Kidney (tissue), 14 donors: ENCODE measurements around the gene PCDHGB7. TPM values are rescaled to one million over a fixed set of nuclear protein-coding genes. Genes with fewer than 3 reads are reported as not detected.
"Not testable (repeated sequence)": the region's sequence is repeated elsewhere in the genome, so short reads cannot be mapped to it uniquely, and the experiment has no call there.

Experiments used
- DNase-seq, 5 donors: peaks; one replicate each; pipeline ENCODE4 v3.0.0-alpha.2; 2013 to 2020
- FAIRE-seq: peaks from 2 replicates; lab custom pipeline; 2012; peaks lifted over from hg19 to GRCh38; lab: Jason Lieb, UNC
- H3K27ac ChIP-seq, 2 donors: one replicate each; pipeline ENCODE4 v1.7.0; 2013; ENCODE audit warnings: low read depth in 2 of 2, low read length in 2 of 2, inconsistent platforms in 1 of 2
- H3K27me3 ChIP-seq: one replicate; pipeline ENCODE4 v1.7.1; 2013; ENCODE audit warnings: low read length, inconsistent platforms; ENCODE audit not compliant: control insufficient read depth, insufficient read depth
- H3K36me3 ChIP-seq, 3 donors: one replicate each; pipeline versions ENCODE4 v1.7.0 to v1.7.1; 2013; ENCODE audit warnings: low read length in 3 of 3, control low read depth in 1 of 3, inconsistent platforms in 1 of 3; ENCODE audit not compliant: insufficient read depth in 3 of 3, control insufficient read depth in 2 of 3
- H3K4me1 ChIP-seq, 3 donors: one replicate each; pipeline versions ENCODE4 v1.7.0 to v1.7.1; 2013; ENCODE audit warnings: low read length in 3 of 3, inconsistent platforms in 1 of 3, low read depth in 1 of 3; ENCODE audit not compliant: control insufficient read depth in 2 of 3, insufficient read depth in 2 of 3
- H3K4me3 ChIP-seq, 3 donors: one replicate each; pipeline versions ENCODE4 v1.7.0 to v1.8.1; 2013; ENCODE audit warnings: low read length in 3 of 3, control low read depth in 1 of 3, inconsistent platforms in 1 of 3
- H3K9ac ChIP-seq, 3 donors: one replicate each; pipeline versions ENCODE4 v1.7.0 to v1.7.1; 2013; ENCODE audit warnings: low read length in 3 of 3, control low read depth in 1 of 3, inconsistent platforms in 1 of 3
- H3K9me3 ChIP-seq, 3 donors: one replicate each; pipeline versions ENCODE4 v1.7.0 to v1.7.1; 2013; ENCODE audit warnings: low read length in 3 of 3, control low read depth in 1 of 3, inconsistent platforms in 1 of 3; ENCODE audit not compliant: control insufficient read depth in 2 of 3, insufficient read depth in 1 of 3
- CTCF ChIP-seq: IDR thresholded peaks from 3 replicates; pipeline ENCODE4 v1.5.1; 2012; ENCODE audit warnings: mild to moderate bottlenecking, moderate library complexity, borderline replicate concordance; ENCODE audit not compliant: insufficient read depth; ENCODE audit errors: extremely low read depth
- intact Hi-C: fragments of 100-400 bp; cut with DNase I; formaldehyde crosslinking; loops from one replicate; pipeline ENCODE4 v1.11.1; 2022
- polyA plus RNA-seq: library from polyadenylated mRNA; stranded (reverse); fragments of 350-450 nt; fragmentation: Illumina TruSeq; extraction: RNeasy Lipid Tissue Mini Kit (QIAGEN cat#74804); gene quantifications from one replicate; pipeline ENCODE4 v1.2.3, GENCODE V29; 2014; ENCODE audit warnings: low read depth, low replicate concordance; ENCODE audit not compliant: insufficient read depth
- total RNA-seq: library from RNA; stranded (reverse); fragmentation: NEBNext Ultra II Directional; extraction: Animal tissue kit (Norgen Biotek cat#: 25700); gene quantifications from one replicate; pipeline ENCODE4 v1.2.1, GENCODE V29; 2021
- donor health status: control.
- donor health status: control.
- donor health status: control.
- donor health status: control.
- donor health status: control.
- donor health status: DM: yes; HTN: yes; CAD: no.
- donor health status: Normal renal cell carcinoma (clear cell type).

PCDHGB7 gene
- total and polyA plus RNA-seq, 2 donors from 2014 or later = 1.0 to 15.1 TPM

DNA sequence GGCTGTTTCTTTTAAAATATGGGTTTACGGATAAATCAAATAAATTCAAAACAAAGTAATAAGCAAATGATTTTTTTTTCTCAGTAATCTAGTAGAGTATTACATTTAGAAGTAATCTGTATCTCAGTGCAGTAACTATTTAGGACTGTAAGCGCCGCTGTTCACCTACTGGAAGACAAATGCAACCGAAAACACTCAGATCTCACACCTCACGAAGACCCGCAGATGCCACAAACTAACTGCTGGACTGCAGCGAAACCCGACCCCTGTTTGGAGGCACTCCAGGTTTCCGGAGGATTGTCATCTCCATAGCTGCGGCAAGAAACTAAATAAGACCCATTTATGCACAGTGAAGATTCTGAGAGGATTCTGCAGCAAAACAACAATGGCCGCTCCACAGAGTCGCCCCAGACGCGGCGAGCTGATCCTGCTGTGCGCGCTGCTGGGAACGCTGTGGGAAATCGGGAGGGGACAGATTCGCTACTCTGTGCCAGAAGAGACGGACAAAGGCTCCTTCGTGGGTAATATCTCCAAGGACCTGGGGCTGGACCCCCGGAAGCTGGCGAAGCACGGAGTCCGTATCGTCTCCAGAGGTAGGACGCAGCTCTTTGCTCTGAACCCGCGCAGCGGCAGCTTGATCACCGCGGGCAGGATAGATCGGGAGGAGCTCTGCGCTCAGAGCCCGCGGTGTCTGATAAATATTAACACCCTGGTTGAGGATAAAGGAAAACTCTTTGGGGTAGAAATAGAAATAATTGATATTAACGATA is 24.9 kb upstream of the PCDHGB7 start, which contains the start of gene PCDHGA8:
Gene PCDHGA8, plus strand, starts transcription at position 205 of the 770 bp plus-strand sequence. Its CDS starts 181 bp downstream, at position 386.
- no peaks in the 10 kb centered on the region for H3K27me3 ChIP-seq
- DNase-seq (no peak), FAIRE-seq (no peak)
- no peak within 1 kb of the TSS for H3K4me3 ChIP-seq
- no peaks in the 10 kb centered on the region for H3K36me3 ChIP-seq
- no peaks in the 10 kb centered on the region for H3K4me1 ChIP-seq
- H3K27ac ChIP-seq = no peak within 1 kb of the TSS
- peaks cover 4 to 68% (median 11%) of the 10 kb centered on the region in 3 donors for H3K9me3 ChIP-seq
- no peak within 1 kb of the TSS for H3K9ac ChIP-seq
- TF ChIP-seq CTCF = no peak
- intact Hi-C loops = no loop called here

DNA sequence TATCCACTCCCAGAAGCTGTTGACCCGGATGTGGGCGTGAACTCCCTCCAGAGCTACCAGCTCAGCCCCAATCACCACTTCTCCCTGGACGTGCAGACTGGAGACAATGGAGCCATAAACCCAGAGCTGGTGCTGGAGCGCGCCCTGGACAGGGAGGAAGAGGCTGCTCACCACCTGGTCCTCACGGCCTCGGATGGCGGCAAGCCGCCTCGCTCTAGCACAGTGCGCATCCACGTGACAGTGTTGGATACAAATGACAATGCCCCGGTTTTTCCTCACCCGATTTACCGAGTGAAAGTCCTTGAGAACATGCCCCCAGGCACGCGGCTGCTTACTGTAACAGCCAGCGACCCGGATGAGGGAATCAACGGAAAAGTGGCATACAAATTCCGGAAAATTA is 24.2 kb upstream of the PCDHGB7 start:
- Histone ChIP-seq H3K27me3 (no peaks in the 10 kb centered on the region), H3K9me3 (peaks cover 4 to 67% (median 10%) of the 10 kb centered on the region in 3 donors), H3K36me3 (no peaks in the 10 kb centered on the region), H3K4me3 (no peak overlapping the region), H3K9ac (no peak overlapping the region), H3K4me1 (no peaks in the 10 kb centered on the region), H3K27ac (no peak overlapping the region)
- no peak for TF ChIP-seq CTCF
- no peak for DNase-seq
- intact Hi-C loops = no loop called here
- no peak for FAIRE-seq

DNA sequence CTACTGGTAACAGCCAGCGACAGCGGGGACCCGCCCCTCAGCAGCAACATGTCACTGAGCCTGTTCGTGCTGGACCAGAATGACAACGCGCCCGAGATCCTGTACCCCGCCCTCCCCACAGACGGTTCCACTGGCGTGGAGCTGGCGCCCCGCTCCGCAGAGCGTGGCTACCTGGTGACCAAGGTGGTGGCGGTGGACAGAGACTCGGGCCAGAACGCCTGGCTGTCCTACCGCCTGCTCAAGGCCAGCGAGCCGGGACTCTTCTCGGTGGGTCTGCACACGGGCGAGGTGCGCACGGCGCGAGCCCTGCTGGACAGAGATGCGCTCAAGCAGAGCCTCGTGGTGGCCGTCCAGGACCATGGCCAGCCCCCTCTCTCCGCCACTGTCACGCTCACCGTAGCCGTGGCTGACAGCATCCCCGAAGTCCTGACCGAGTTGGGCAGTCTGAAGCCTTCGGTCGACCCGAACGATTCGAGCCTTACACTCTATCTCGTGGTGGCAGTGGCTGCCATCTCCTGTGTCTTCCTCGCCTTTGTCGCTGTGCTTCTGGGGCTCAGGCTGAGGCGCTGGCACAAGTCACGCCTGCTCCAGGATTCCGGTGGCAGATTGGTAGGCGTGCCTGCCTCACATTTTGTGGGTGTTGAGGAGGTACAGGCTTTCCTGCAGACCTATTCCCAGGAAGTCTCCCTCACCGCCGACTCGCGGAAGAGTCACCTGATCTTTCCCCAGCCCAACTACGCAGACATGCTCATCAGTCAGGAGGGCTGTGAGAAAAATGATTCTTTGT is 22.9 kb upstream of the PCDHGB7 start:
- H3K27me3 ChIP-seq, H3K27ac ChIP-seq, H3K36me3 ChIP-seq, FAIRE-seq, H3K4me1 ChIP-seq, H3K9ac ChIP-seq, DNase-seq, H3K4me3 ChIP-seq, intact Hi-C loops: not testable (repeated sequence)
- H3K9me3 ChIP-seq = peaks cover 2 to 67% (median 13%) of the 10 kb centered on the region in 3 donors
